ENCODE data around the gene TMCO6.
A peak's percentile ranks its signal among the peaks of the same experiment; 100 is the strongest.
"Not testable (repeated sequence)": the region's sequence is repeated elsewhere in the genome, so short reads cannot be mapped to it uniquely, and the experiment has no call there.

TMCO6 gene

GRCh38 chr5:140639148-140639981 is at the start of gene TMCO6:
TMCO6 (plus strand) TSS chr5:140639451; CDS start chr5:140639528, 77 bp downstream.
- TF ChIP-seq CTCF (IDR thresholded peaks at IDR 0.05) (peak; percentile 82), ZFX (IDR thresholded peaks at IDR 0.05; ENCODE audit: borderline replicate concordance) (no peak)
- peak within 1 kb of the TSS; percentile 70 for H3K27ac ChIP-seq

GRCh38 chr5:140590861-140591260 is 48.4 kb upstream of the TMCO6 start:
- no peak for TF ChIP-seq CTCF (IDR thresholded peaks at IDR 0.05)
- TF ChIP-seq ZFX (IDR thresholded peaks at IDR 0.05; ENCODE audit: borderline replicate concordance): no peak
- H3K27ac ChIP-seq: no peak overlapping the region

GRCh38 chr5:140591747-140592372 is 47.4 kb upstream of the TMCO6 start:
- H3K27ac ChIP-seq: no peak overlapping the region
- no peak for TF ChIP-seq CTCF (IDR thresholded peaks at IDR 0.05)
- TF ChIP-seq ZFX (IDR thresholded peaks at IDR 0.05; ENCODE audit: borderline replicate concordance): no peak

GRCh38 chr5:140593070-140593469 is 46.2 kb upstream of the TMCO6 start:
- H3K27ac ChIP-seq: not testable (repeated sequence)

- H3K27ac ChIP-seq: no peak overlapping the region
- TF ChIP-seq CTCF (IDR thresholded peaks at IDR 0.05): no peak
- TF ChIP-seq ZFX (IDR thresholded peaks at IDR 0.05; ENCODE audit: borderline replicate concordance): no peak
These were observed 45.1 kb upstream of the TMCO6 start for GRCh38 chr5:140594169-140594568.

GRCh38 chr5:140595538-140596300 is 43.5 kb upstream of the TMCO6 start:
- TF ChIP-seq ZFX (IDR thresholded peaks at IDR 0.05; ENCODE audit: borderline replicate concordance): no peak
- no peak for TF ChIP-seq CTCF (IDR thresholded peaks at IDR 0.05)
- H3K27ac ChIP-seq: no peak overlapping the region

GRCh38 chr5:140596321-140596741 is 42.9 kb upstream of the TMCO6 start:
- no peak overlapping the region for H3K27ac ChIP-seq
- TF ChIP-seq CTCF (IDR thresholded peaks at IDR 0.05) (no peak), ZFX (IDR thresholded peaks at IDR 0.05; ENCODE audit: borderline replicate concordance) (no peak)
